ENCODE data around the gene CDK5RAP1.
"Not testable (repeated sequence)": the region's sequence is repeated elsewhere in the genome, so short reads cannot be mapped to it uniquely, and the experiment has no call there.

The CDK5RAP1 gene

DNA sequence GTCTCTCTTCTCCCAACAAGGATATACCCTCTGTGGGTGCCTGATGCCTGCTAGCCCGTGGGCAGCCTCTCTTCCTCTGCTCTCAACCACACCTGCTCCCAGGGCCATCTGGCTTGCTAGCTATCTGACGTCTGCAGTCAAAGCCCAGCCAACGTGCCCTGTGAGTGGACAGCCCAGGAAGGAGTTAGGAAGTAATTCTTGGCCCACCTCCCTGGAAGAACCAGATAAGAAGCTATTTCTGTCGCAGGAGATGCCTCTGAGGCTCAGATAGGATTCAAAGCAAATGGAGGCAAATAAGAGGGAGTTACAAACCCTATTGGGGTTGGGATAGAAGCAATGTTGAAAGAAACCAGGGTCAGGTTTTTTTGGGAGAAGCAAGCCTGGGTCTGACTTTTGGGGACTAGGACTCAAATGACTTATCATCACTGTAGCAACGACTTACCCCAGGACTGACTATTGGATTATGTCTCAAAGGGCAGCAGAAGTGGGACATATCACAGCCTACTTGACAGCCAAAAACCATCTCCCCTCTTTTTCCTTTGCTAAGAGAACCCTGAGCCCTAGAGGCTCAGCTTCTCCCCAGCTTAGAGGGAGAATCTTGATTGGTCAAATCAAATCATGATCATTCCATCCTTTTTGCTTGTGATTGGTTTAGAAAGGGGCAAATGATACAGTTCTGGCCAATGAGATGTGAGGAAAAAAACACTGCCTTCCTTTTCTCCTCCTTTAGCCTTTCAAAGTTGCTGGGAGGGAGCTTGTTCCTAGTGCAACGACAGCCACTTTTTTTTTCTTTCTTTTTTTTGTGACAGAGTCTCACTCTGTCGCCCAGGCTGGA is 18.0 kb upstream of the CDK5RAP1 start:
- no peak for FAIRE-seq
- no peak for DNase-seq (ENCODE audit: insufficient read length, low spot score)

DNA sequence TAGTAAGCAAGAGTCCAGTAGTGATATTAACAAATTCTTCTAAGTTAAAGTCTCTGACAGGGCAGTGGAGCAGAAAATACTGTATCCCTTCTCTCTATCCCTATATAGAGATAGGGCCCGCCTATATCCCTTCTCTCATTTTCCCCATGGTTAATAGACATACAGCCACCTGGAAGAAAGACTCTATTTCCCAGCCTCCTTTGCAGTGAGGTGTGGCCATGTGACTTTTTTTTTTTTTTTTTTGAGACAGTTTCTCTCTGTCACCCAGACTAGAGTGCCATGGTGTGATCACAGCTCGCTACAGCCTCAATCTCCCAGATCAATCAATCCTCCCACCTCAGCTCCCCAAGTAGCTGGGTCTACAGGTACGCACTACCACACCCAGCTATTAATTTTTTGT is 16.7 kb upstream of the CDK5RAP1 start:
- DNase-seq (ENCODE audit: insufficient read length, low spot score) (no peak), FAIRE-seq (no peak)

DNA sequence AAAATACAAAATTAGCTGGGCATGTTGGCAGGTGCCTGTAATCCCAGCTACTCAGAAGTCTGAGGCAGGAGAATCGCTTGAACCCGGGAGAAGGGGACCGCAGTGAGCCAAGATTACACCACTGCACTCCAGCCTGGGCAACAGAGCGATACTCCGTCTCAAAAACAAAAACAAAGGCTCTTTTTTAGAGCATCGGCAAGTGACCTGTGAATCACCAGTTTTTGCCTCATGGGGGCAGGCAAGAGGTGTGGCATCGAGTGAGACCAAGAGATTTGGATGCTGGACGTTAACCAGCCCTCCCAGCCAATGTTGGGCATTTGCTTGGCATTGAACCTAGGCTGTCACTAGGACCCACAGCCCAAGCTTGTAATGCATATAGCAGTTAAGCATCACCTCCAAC is 14.6 kb upstream of the CDK5RAP1 start:
- DNase-seq (ENCODE audit: insufficient read length, low spot score) = no peak
- FAIRE-seq = no peak

DNA sequence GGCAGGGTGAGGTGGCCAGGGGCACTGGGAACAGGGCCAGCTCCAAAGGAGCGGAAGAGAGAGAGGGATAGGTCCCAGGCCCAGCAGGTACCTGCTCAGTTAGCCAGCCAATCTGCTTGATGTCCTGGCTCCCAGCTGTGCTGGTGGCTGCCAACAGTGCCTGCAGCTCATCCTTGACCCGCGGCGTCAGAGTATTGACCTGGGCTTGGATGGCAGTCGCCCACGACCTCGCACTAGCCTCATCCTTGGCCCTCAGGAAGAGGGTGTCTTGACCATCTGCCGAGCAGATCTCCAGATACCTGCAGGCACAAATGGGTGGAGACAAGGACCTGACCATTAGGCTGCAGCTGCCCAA is 11.1 kb upstream of the CDK5RAP1 start:
- no peak for FAIRE-seq
- no peak for DNase-seq (ENCODE audit: insufficient read length, low spot score)

DNA sequence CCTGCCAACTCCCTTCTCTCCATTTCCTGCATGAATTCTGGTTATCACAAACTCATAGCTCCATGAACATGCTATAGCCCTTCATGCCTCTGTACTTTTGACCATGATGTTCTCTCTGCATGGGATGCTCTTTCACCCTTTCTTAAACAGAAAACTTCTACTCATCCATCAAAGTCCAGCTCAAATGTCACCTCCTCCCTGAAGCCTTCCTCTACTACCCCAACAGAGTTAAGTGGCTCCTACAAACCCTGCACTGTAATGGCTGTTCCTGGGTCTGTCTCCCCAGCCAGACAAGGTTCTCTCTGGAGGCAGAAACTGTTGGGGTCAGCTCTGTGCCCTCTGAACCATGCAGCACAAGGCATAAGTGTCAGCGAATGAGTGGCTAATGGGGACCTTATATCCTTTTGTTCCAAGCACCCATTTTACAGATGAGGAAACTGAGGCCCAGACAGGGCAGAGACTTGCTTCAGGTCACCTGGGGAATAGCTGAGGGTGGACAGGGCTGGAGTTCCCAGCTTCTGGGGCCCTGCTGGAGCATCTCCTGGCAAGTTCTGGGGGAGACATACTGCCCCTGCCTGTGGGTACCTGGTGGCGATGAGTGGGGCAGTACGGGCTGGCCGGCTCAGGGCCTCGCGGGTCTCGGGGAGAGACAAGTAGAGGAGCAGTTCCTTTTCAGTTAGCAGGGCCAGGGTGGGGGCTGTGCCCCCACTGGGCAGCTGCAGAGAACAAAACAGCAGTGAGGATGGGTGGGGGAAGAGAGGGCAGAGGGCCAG is 10.6 kb upstream of the CDK5RAP1 start:
- DNase-seq (ENCODE audit: insufficient read length, low spot score) (no peak), FAIRE-seq (no peak)

DNA sequence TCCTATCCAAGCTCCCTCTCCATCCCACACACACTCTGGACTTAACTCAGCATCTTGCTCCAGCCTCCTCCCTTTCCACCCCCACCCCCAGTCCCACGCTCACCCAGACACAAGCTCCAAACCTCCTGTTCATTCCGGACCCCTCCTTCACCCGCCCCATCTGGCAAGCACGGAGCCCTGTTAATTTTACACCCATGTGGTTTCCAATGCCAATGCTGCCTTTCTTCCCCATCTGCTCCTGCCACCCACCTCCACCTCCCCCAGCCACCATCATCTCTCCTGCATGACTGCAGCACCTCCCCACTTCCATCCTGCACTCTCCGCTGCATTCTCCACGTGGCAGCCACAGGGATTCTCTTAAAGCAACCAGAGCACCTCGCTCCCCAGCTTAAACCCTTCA is 9.9 kb upstream of the CDK5RAP1 start:
- DNase-seq (ENCODE audit: insufficient read length, low spot score) (no peak), FAIRE-seq (no peak)

DNA sequence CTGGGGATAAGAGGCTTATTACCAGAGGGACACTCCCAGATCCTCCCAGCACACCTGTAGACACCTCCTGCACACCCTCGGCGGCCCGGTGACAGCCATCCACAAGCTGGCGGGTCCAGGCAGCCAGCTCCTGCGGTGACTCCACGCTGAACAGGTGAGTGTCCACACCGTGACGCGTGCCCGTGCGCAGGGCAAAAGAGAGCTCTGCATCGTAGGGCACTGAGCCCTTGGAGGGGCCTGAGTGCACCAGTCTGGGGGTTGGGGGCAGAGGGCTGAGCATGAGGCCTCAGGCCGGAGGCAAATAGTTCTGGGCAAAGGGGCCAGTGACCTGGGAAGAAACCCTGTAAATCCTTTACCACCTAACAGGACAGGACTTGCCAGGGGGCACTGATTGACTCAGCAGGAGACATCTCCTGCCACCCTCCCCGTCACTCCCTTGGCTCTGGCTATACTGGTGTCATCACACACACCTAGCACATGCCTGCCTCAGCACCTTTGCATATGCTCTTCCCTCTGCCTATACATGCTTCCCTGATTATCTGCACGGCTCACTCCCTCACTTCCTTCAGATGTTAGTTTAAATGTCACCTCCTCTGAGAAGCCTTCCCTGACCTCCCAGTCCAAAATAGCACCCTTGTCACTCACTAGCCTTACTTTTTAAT is 8.9 kb upstream of the CDK5RAP1 start:
- FAIRE-seq (no peak), DNase-seq (ENCODE audit: insufficient read length, low spot score) (no peak)

DNA sequence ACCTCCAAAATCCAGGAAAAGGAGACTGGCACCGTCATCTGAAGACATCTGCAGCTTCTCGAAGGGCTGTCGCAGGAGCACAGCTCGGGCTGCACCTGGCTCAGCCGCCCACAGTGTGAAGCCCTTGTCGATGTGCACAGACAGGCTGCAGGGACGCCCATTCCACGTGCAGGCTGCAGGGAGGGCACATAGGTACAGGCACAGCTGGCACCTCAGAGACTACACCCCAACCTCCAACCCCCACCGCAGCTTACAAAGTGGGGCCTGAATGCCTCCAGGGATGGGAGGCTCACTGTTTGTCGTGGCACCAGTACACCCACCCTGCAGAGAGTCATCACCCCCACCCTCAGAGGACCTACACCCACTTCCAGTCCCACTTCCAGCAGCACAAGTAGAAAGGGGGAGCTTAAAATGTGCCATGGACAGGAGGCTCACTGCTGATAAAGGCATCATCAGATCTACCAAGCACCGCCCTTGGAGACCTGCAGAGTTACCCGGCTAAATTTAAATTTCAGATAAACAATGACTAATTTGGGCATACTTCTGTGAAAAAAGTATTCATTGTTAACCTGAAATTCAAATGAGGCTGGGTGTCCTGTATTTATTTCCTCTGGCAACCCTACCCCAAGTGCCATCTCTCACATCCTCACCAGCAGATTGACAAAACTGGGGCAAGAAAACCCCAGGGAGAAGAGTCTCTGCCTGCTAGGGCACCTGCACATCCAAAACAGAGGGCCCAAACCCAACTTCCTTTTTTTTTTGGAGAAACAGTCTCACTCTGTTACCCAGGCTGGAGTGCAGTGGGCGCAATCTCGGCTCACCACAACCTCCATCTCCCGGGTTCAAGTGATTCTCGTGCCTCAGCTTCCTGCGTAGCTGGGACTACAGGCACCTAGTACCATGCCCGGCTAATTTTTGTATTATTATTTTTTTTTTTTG is 7.7 kb upstream of the CDK5RAP1 start:
- FAIRE-seq (no peak), DNase-seq (ENCODE audit: insufficient read length, low spot score) (no peak)

DNA sequence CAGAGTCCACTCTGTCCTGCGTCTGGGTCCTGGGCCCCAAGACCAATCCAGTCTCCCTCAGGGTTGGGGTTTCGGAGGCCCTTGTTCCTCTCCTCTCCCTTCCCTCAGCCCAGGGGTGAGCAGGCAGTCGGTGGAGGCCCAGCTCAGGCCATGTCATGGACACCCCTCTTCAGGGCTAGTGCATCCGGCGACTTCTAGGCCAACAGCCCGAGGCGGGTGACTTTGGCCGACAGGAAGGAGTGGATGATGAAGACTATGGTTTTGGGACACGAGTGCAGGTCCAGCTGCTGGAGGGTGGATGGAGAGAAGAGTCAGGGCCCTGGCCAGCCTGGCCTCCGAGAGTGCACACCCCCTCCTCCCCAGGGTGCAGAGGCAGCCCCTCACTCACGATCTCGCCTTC is 7.0 kb upstream of the CDK5RAP1 start:
- DNase-seq (ENCODE audit: insufficient read length, low spot score) (no peak), FAIRE-seq (no peak)

DNA sequence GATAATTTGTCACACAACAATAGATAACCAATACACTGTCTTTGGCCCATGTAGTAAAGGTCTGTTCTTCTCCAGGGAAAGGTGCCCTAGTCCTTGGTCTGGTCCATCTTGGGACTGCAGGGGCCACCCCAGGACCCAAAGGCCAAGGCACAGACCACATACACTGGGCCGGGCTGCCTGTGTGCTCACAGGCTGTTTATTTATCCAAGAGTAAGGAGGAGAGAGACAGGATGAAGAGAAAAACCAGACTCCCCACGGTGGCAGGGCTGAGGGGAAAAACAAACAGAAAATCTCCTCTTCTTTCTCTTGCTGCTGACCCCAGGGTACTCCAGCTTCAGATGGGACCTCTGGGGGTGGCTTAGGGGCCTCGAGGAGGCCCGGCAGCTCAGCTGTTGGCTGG is 6.5 kb upstream of the CDK5RAP1 start:
- no peak for FAIRE-seq
- DNase-seq (ENCODE audit: insufficient read length, low spot score) = no peak

DNA sequence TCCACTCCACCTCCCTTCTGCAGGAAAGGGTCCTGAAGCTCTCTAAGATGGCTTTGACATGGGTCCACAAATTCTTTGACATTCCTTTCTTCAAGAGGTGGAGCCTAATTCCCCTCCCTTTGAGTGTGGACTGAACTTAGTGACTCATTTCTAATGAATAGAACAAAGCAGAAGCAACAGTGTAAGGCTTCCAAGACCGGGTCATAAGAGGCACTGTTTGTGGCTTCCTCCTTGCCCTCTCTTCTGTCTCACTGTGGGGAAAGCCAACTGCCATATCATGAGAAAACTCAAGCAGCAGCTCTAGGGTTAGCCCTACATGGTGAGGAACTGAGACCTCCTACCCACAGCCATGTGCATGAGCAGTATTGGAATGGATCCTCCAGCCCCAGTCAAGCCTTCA is 5.9 kb upstream of the CDK5RAP1 start:
- FAIRE-seq (no peak), DNase-seq (ENCODE audit: insufficient read length, low spot score) (no peak)

DNA sequence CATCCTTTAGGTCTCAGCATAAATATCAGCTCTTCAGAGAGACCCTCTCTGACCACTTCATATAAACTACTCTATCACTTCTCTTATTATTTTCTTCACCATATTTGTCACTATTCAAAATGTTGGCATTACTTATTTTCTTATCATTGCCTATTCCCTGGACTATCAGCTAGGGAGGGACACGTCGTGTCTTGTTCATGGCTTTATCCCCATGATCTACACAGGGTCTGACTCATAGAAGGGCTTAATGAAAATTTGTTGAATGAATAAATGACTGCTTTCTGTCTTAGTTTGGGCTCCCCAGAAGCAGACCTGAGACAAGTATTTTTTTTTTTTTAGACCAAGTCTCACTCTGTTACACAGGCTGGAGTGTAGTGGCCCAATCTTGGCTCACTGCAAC is 3.0 kb upstream of the CDK5RAP1 start:
- DNase-seq (ENCODE audit: insufficient read length, low spot score) (no peak), FAIRE-seq (no peak)

DNA sequence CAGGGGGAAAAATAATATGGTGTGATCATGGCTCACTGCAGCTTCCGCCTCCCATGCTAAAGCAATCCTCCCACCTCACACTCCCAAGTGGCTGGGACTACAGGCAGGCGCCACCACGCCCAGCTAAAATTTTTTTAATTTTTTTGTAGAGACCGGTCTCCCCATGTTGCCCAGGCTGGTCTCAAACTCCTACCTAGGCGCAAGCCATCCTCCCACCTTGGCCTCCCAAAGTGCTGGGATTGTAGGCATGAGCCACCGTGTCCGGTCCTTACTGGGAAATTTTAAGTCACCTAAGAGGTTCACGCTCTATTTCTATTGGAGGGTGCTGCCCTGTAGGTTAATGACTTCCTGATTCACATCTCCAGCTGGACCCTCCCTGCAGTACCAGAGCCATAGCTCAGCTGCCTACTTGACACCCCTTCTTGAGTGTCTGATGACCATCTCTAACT is 626 bp upstream of the CDK5RAP1 start:
- DNase-seq (ENCODE audit: insufficient read length, low spot score) (no peak), FAIRE-seq (no peak)

DNA sequence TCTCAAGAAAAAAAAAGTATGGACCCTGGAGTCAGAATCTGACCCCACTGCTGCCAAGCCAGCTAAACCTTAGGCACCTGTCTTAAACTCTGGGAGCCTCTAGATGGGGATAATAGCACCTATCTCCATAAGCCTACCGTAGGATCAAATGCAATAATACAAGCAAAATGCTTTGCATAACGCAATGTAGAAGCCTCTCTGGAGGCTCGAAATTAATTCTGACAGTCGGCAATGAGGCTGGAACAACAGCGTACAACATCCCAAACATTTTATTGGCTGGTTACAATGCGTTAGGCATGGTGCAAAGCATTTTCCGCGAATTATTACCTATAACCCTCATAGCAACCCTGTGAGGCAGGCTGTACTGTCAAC is 521 bp downstream of the CDK5RAP1 start:
- FAIRE-seq (no peak), DNase-seq (ENCODE audit: insufficient read length, low spot score) (no peak)

DNA sequence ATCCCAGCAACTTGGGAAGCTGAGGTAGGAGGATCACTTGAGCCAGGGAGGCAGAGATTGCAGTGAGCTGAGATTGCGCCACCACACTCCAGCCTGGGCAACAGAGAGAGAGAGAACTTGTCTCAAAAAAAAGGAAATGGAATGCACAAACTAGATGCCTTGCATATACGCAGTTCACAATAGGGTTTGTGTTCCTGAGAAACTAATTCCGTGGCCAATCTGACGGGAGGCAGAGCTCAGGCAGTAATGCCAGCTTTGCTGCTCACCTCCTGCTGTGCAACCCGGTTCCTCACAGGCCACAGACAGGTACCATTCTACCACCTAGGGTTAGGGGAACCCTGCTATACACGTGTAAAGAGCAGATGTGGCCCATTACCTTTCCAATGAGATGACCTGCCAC is 1.4 kb downstream of the CDK5RAP1 start:
- FAIRE-seq = no peak
- DNase-seq (ENCODE audit: insufficient read length, low spot score) = no peak

DNA sequence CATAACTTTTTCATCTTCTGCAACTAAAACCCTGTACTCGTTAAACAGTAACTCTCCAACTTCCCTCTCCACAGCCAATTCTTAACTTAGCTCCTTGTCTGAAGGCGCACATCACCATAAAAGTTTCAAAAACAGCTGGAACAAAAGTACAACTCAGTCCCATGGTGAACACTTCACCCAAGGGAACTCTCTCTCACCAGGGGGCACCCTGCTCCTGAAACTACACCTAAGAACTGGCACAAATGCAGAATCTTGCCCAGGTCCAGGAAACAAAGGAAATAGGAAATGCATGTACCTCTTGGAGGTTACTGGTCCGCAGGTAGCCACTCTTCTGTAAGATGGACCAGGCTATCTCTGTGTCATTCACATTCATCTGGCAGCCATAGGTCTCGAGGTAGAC is 6.6 kb downstream of the CDK5RAP1 start:
- FAIRE-seq (no peak), DNase-seq (ENCODE audit: insufficient read length, low spot score) (no peak)

DNA sequence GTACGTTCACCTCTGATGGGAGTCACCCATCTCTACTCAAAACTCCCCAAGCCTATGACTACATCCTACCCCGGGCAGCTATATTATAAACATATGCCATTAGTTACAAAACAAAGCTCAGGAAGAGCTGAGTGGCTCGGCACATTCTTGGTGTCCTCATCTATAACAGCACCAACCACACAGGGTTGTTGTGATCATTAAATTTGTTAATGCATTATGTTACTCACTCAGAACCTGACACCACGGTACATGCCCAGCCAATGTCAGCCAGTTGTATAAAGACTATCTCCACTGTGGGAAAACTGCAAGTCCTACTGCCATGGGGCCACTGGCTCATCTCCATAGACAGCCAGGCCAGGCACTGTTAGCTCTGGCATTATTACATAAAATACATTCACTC is 7.7 kb downstream of the CDK5RAP1 start:
- no peak for FAIRE-seq
- DNase-seq (ENCODE audit: insufficient read length, low spot score) = no peak

DNA sequence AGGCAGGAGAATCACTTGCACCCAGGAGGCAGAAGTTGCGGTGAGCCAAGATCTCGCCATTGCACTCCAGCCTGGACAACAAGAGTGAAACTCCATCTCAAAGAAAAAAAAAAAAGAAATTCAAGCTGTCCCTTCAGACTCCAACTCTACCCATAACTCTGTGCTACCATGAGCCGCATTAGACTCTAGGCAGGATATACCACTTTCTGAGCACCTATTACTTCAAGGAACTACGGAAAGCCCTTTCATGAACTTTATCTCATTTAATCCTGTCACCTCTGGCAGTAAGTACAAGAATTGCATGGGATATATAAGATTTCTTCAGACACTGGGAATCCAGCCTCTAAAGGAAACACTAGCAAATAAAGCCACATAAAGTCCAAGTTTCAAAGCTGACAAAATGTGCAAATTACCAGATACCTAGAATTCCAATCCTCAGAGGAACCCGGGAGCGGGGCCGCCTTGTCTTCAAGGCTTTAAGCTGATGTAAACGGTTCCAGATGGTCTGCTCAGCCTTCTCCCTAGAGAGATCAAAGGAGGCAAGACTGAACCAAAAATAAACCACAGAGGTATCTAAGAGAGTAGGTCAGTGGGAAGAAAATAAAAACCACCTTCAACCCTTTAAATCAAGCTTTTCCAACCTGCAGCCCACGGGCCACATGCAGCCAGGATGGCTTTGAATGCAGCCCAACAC is 9.4 kb downstream of the CDK5RAP1 start:
- DNase-seq (ENCODE audit: insufficient read length, low spot score) (no peak), FAIRE-seq (no peak)

DNA sequence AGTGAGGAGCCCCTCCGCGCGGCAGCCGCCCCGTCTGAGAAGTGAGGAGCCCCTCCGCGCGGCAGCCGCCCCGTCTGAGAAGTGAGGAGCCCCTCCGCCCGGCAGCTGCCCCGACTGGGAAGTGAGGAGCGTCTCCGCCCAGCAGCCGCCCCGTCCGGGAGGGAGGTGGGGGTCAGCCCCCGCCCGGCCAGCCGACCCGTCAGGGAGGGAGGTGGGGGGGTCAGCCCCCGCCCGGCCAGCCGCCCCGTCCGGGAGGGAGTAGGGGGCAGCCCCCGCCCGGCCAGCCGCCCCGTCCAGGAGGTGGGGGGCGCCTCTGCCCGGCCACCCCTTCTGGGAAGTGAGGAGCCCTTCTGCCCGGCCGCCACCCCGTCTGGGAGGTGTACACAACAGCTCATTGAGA is 12.0 kb downstream of the CDK5RAP1 start:
- FAIRE-seq; DNase-seq (ENCODE audit: insufficient read length, low spot score): not testable (repeated sequence)

DNA sequence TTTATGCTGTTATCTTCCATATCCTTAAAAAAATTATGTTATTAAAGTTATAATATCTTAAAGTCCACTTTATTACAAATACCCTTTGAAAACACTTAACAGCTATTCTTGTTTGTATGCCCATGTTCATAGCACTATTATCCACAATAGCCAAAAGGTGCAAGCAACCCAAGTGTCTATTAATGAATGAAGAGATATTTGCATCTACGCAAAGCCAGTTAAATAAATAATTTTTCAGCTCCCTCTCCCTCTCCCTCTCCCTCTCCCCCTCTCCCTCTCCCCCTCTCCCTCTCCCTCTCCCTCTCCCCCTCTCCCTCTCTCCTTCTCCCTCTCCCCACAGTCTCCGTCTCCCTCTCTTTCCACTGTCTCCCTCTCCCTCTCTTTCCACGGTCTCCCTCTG is 13.1 kb downstream of the CDK5RAP1 start:
- DNase-seq (ENCODE audit: insufficient read length, low spot score) = no peak
- FAIRE-seq = no peak

All from GM19239 (cell line).